SK-N-SH (cell line): ENCODE data around the gene CAST. TPM values are rescaled to one million over a fixed set of nuclear protein-coding genes. Genes with fewer than 3 reads are reported as not detected.

ENCODE experiments used
- CTCF ChIA-PET: fragments of 300-600, 350-600 bp; formaldehyde crosslinking; extraction: SDS; loops from one replicate; lab custom pipeline; 2021; lab: Yijun Ruan, JAX
- POLR2A ChIA-PET: fragments of 350-600 bp; sonication (Branson Sonifier 250); formaldehyde crosslinking; extraction: SDS; loops from one replicate; lab custom pipeline; 2020; ENCODE audit warnings: antibody characterized with exemption, inconsistent platforms; lab: Yijun Ruan, JAX
- DNase-seq: peaks from one replicate; pipeline ENCODE4 v3.0.0; 2012
- H2AFZ ChIP-seq: fragments of 200-600 bp; sonication (generic); 2 replicates; pipeline ENCODE4 v1.8.1; 2016; ENCODE audit warnings: antibody characterized with exemption, mild to moderate bottlenecking, low read depth
- H3F3A ChIP-seq: fragments of 200-600 bp; sonication (generic); replicated peaks from 2 replicates; pipeline ENCODE3; 2016; ENCODE audit warnings: antibody characterized with exemption, mild to moderate bottlenecking; ENCODE audit not compliant: insufficient read depth
- H3K27ac ChIP-seq, 2 experiments: fragments of 200-500 bp in 1 of 2; fragments of 200-600 bp in 1 of 2; sonication (Bioruptor generic) in 1 of 2; sonication (generic), shearing (Covaris generic) in 1 of 2; 2 replicates each; pipeline versions ENCODE4 v1.5.1 to v1.6.1; 2014 to 2016; ENCODE audit warnings: low read depth in 2 of 2, inconsistent platforms in 1 of 2, low read length in 1 of 2, mild to moderate bottlenecking in 1 of 2, mixed read lengths in 1 of 2
- H3K27me3 ChIP-seq: fragments of 200-600 bp; sonication (generic), shearing (Covaris generic); 2 replicates; pipeline ENCODE4 v1.6.1; 2016; ENCODE audit warnings: mixed run types; ENCODE audit not compliant: insufficient read depth
- H3K36me3 ChIP-seq, 2 experiments: fragments of 200-500 bp in 1 of 2; fragments of 200-600 bp in 1 of 2; sonication (Bioruptor generic) in 1 of 2; sonication (generic) in 1 of 2; replicated peaks in 1 of 2; 2 replicates each; pipeline versions ENCODE3 to v1.5.1; 2014 to 2016; ENCODE audit warnings: low read length in 1 of 2, mild to moderate bottlenecking in 1 of 2; ENCODE audit not compliant: insufficient read depth in 2 of 2, control insufficient read depth in 1 of 2
- H3K4me1 ChIP-seq, 2 experiments: fragments of 200-500 bp in 1 of 2; fragments of 200-600 bp in 1 of 2; sonication (Bioruptor generic) in 1 of 2; sonication (generic), shearing (Covaris generic) in 1 of 2; 2 replicates each; pipeline versions ENCODE4 v1.5.1 to v1.6.1; 2014 to 2016; ENCODE audit warnings: low read depth in 1 of 2, low read length in 1 of 2, mixed run types in 1 of 2; ENCODE audit not compliant: insufficient read depth in 2 of 2, control insufficient read depth in 1 of 2
- H3K4me2 ChIP-seq: fragments of 200-600 bp; sonication (generic), shearing (Covaris generic); 2 replicates; pipeline ENCODE4 v1.6.1; 2017; ENCODE audit warnings: mixed run types
- H3K4me3 ChIP-seq, 2 experiments: fragments of 200-500 bp in 1 of 2; fragments of 200-600 bp in 1 of 2; sonication (Bioruptor generic) in 1 of 2; sonication (generic), shearing (Covaris generic) in 1 of 2; 2 replicates each; pipeline versions ENCODE4 v1.5.1 to v1.8.1; 2014 to 2016; ENCODE audit warnings: low read depth in 2 of 2, inconsistent platforms in 1 of 2, low read length in 1 of 2, mild to moderate bottlenecking in 1 of 2, mixed read lengths in 1 of 2, moderate library complexity in 1 of 2
- H3K79me2 ChIP-seq: fragments of 200-600 bp; sonication (generic); 2 replicates; pipeline ENCODE4 v1.8.1; 2017; ENCODE audit warnings: mild to moderate bottlenecking; ENCODE audit not compliant: insufficient read depth
- H3K9ac ChIP-seq: fragments of 200-600 bp; sonication (generic); 2 replicates; pipeline ENCODE4 v1.6.1; 2017; ENCODE audit warnings: mixed run types
- H3K9me2 ChIP-seq: fragments of 200-600 bp; sonication (generic); 2 replicates; pipeline ENCODE4 v1.6.1; 2017; ENCODE audit warnings: mixed run types
- H3K9me3 ChIP-seq: fragments of 200-600 bp; sonication (generic); 2 replicates; pipeline ENCODE4 v1.6.1; 2017; ENCODE audit warnings: mixed run types, mild to moderate bottlenecking, moderate library complexity
- H4K20me1 ChIP-seq: fragments of 200-600 bp; sonication (generic); 2 replicates; pipeline ENCODE4 v1.6.1; 2017; ENCODE audit warnings: mild to moderate bottlenecking, mixed run types; ENCODE audit not compliant: insufficient read depth
- CHD2 ChIP-seq: fragments of 150-350 bp; IDR thresholded peaks from 2 replicates; pipeline ENCODE4 v1.6.1; 2018; ENCODE audit warnings: low read length; ENCODE audit not compliant: partially characterized antibody
- CTCF ChIP-seq: fragments of 200-600 bp; sonication (generic); IDR thresholded peaks from 2 replicates; pipeline ENCODE4 v1.6.1; 2017; ENCODE audit warnings: antibody characterized with exemption, mild to moderate bottlenecking, moderate library complexity
- ELF1 ChIP-seq: IDR thresholded peaks from 2 replicates; pipeline ENCODE4 v1.4.0; 2012
- EZH2phosphoT487 ChIP-seq: fragments of 200-600 bp; sonication (generic); IDR thresholded peaks from 2 replicates; pipeline ENCODE4 v1.6.1; 2017; ENCODE audit warnings: low read depth, mixed run types, mild to moderate bottlenecking, antibody characterized with exemption, moderate library complexity, borderline replicate concordance
- FOXJ3 ChIP-seq: sonication (generic); formaldehyde crosslinking; IDR thresholded peaks from 2 replicates; pipeline ENCODE4 v1.5.1; 2020; ENCODE audit warnings: mild to moderate bottlenecking, missing genetic modification reagents
- FOXM1 ChIP-seq: IDR thresholded peaks from 2 replicates; pipeline ENCODE4 v1.4.0; 2012; ENCODE audit warnings: low read depth, mild to moderate bottlenecking
- GABPA ChIP-seq: IDR thresholded peaks from 2 replicates; pipeline ENCODE4 v1.4.0; 2012; ENCODE audit warnings: low read depth, mild to moderate bottlenecking
- GATA2 ChIP-seq: sonication (generic); formaldehyde crosslinking; IDR thresholded peaks from 2 replicates; pipeline ENCODE4 v1.5.0; 2020; ENCODE audit warnings: mild to moderate bottlenecking, missing genetic modification reagents
- NFIC ChIP-seq: IDR thresholded peaks from 2 replicates; pipeline ENCODE4 v1.4.0; 2012; ENCODE audit warnings: borderline replicate concordance
- PBX3 ChIP-seq: IDR thresholded peaks from 2 replicates; pipeline ENCODE4; 2012
- RAD21 ChIP-seq: IDR thresholded peaks from 2 replicates; pipeline ENCODE4 v1.6.1; 2012; ENCODE audit warnings: mild to moderate bottlenecking, low read length
- RCOR1 ChIP-seq: fragments of 150-350 bp; IDR thresholded peaks from 2 replicates; pipeline ENCODE4 v1.6.1; 2017; ENCODE audit warnings: antibody characterized with exemption, low read length
- REST ChIP-seq: IDR thresholded peaks from 2 replicates; pipeline ENCODE4 v1.6.1; 2012; ENCODE audit warnings: mild to moderate bottlenecking, low read depth, low read length, moderate library complexity
- RXRA ChIP-seq: IDR thresholded peaks from 2 replicates; pipeline ENCODE4 v1.4.0; 2012; ENCODE audit warnings: low read depth, mild to moderate bottlenecking, borderline replicate concordance
- SIN3A ChIP-seq: IDR thresholded peaks from 2 replicates; pipeline ENCODE4 v1.6.1; 2012; ENCODE audit warnings: low read depth, mild to moderate bottlenecking, low read length, moderate library complexity, borderline replicate concordance
- SMC3 ChIP-seq: IDR thresholded peaks from 2 replicates; pipeline ENCODE4 v1.6.1; 2012; ENCODE audit warnings: low read depth, low read length, improper control_type of control experiment
- TAF1 ChIP-seq: IDR thresholded peaks from 2 replicates; pipeline ENCODE4 v1.6.1; 2012; ENCODE audit warnings: low read depth, mild to moderate bottlenecking, low read length, moderate library complexity, borderline replicate concordance
- TCF12 ChIP-seq: IDR thresholded peaks from 2 replicates; pipeline ENCODE4 v1.4.0; 2012
- TEAD4 ChIP-seq: IDR thresholded peaks from 2 replicates; pipeline ENCODE4 v1.4.0; 2012; ENCODE audit warnings: mild to moderate bottlenecking, borderline replicate concordance; ENCODE audit not compliant: insufficient read depth
- USF2 ChIP-seq: fragments of 150-350 bp; IDR thresholded peaks from 2 replicates; pipeline ENCODE4 v1.6.1; 2017; ENCODE audit warnings: antibody characterized with exemption, low read length, low read depth, borderline replicate concordance
- WGBS: methylation state at CpG from one replicate; pipeline ENCODE4 v1.1.6; 2017; ENCODE audit warnings: low lambda C conversion rate; 5-methylcytosine and 5-hydroxymethylcytosine counted together
- polyA plus RNA-seq, 3 experiments: library from polyadenylated mRNA; depleted of rRNA; stranded (reverse); fragments of >200 nt; gene quantifications; 2 replicates each; pipeline ENCODE4 v1.2.3, GENCODE V29; 2012

CAST gene
- polyA plus RNA-seq, 1 of the 3 experiments (the other 2 are of a cell fraction), result 82.9 TPM

GRCh38 chr5:96651047-96651446 lies 11.1 kb upstream of the CAST start:
- no peak for DNase-seq
- Histone ChIP-seq H3K4me1 (peaks cover 24% of the 10 kb centered on the region in 2 experiments), H3F3A (peaks cover 23% of the 10 kb centered on the region), H3K36me3 (no peaks in the 10 kb centered on the region), H3K9me2 (no peaks in the 10 kb centered on the region), H3K9ac (no peak overlapping the region), H3K4me2 (no peak overlapping the region), H3K9me3 (no peaks in the 10 kb centered on the region), H4K20me1 (no peaks in the 10 kb centered on the region), H3K4me3 (no peak overlapping the region), H3K27ac (no peak overlapping the region), H3K27me3 (no peaks in the 10 kb centered on the region), H3K79me2 (no peaks in the 10 kb centered on the region), H2AFZ (no peak overlapping the region)
- ChIA-PET CTCF (interaction anchor here (0.9 to 2.3 kb wide), 9 partner anchors 13 to 306 kb away, joined by 3 to 8 read pairs (median 3); no protein-coding TSS in a partner anchor), POLR2A (no interaction called here)
- WGBS, result 73% methylated on average over 5 of the region's 5 CpGs
- TF ChIP-seq EZH2phosphoT487 (no peak), GATA2 (CRISPR knock-in tag) (no peak), GABPA (no peak), RXRA (no peak), TCF12 (no peak), FOXM1 (no peak), USF2 (no peak), CHD2 (no peak), ELF1 (no peak), RCOR1 (no peak), REST (no peak), SIN3A (no peak), TEAD4 (no peak), TAF1 (no peak), SMC3 (no peak), RAD21 (no peak), NFIC (no peak), PBX3 (no peak), CTCF (no peak), FOXJ3 (CRISPR knock-in tag) (no peak)
